Measurements from ENCODE around the gene PPP6R1.

Gene PPP6R1

DNA sequence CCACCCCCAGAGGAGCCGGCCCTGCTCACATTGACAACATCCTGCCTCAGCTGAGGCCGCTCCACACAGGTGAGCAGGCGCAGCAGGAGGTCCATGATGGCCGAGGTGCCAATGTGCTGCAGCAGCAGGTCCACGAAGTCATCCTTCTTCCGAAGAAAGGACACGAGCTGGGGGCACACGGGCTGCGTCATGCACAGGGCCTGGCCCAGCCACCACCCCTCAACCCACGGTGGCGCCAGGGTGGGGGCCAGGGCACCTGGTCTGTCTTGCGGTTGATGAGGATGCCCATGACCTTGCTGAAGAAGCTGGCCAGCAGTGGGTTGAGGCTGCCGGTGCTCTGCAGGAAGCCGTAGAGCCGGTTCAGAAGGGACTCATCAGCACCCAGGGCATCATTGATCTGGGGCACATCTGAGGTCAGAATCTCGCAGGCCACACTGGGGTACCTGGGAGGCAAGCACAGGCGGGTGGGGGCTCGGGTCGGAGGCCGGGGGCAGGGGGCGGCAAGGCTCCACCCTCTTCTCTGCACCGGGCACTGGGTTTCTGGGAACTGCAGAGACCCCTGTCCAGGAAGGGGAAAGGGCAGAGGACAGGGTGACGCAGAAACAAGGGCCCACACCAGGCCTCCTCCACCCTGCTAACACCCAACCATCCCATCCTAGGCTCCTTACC, 13.4 kb downstream of the PPP6R1 start:
- DNase-seq (ENCODE audit: low read depth in 1 of 2, low spot score in 1 of 2), result no peak
- Histone ChIP-seq H3K4me3 (replicated peaks; ENCODE audit: insufficient read depth, low read length) (no peak overlapping the region), H3K27me3 (ENCODE audit: insufficient read depth, poor library complexity, severe bottlenecking) (no peaks in the 10 kb centered on the region), H3K27ac (replicated peaks) (no peak overlapping the region)
- TF ChIP-seq, protein P1, sequence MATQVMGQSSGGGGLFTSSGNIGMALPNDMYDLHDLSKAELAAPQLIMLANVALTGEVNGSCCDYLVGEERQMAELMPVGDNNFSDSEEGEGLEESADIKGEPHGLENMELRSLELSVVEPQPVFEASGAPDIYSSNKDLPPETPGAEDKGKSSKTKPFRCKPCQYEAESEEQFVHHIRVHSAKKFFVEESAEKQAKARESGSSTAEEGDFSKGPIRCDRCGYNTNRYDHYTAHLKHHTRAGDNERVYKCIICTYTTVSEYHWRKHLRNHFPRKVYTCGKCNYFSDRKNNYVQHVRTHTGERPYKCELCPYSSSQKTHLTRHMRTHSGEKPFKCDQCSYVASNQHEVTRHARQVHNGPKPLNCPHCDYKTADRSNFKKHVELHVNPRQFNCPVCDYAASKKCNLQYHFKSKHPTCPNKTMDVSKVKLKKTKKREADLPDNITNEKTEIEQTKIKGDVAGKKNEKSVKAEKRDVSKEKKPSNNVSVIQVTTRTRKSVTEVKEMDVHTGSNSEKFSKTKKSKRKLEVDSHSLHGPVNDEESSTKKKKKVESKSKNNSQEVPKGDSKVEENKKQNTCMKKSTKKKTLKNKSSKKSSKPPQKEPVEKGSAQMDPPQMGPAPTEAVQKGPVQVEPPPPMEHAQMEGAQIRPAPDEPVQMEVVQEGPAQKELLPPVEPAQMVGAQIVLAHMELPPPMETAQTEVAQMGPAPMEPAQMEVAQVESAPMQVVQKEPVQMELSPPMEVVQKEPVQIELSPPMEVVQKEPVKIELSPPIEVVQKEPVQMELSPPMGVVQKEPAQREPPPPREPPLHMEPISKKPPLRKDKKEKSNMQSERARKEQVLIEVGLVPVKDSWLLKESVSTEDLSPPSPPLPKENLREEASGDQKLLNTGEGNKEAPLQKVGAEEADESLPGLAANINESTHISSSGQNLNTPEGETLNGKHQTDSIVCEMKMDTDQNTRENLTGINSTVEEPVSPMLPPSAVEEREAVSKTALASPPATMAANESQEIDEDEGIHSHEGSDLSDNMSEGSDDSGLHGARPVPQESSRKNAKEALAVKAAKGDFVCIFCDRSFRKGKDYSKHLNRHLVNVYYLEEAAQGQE (IDR thresholded peaks at IDR 0.05; ENCODE audit: insufficient replicate concordance, low read depth), result no peak
- TF ChIP-seq POLR2AphosphoS5 (IDR thresholded peaks at IDR 0.05; ENCODE audit: low read depth) (no peak), SPI1 (IDR thresholded peaks at IDR 0.05; ENCODE audit: borderline replicate concordance, low read depth) (no peak), GABPA (IDR thresholded peaks at IDR 0.05; ENCODE audit: low read depth) (no peak), CTCF (IDR thresholded peaks at IDR 0.05; ENCODE audit: insufficient read depth, low read length) (no peak)

- Histone ChIP-seq H3K4me3 (replicated peaks; ENCODE audit: insufficient read depth, low read length) (no peak overlapping the region), H3K27ac (replicated peaks) (no peak overlapping the region), H3K27me3 (ENCODE audit: insufficient read depth, poor library complexity, severe bottlenecking) (no peaks in the 10 kb centered on the region)
- DNase-seq (ENCODE audit: low read depth in 1 of 2, low spot score in 1 of 2), result no peak
- TF ChIP-seq CTCF (IDR thresholded peaks at IDR 0.05; ENCODE audit: insufficient read depth, low read length) (no peak), GABPA (IDR thresholded peaks at IDR 0.05; ENCODE audit: low read depth) (no peak), SPI1 (IDR thresholded peaks at IDR 0.05; ENCODE audit: borderline replicate concordance, low read depth) (no peak), POLR2AphosphoS5 (IDR thresholded peaks at IDR 0.05; ENCODE audit: low read depth) (no peak)
- TF ChIP-seq, protein P1 (IDR thresholded peaks at IDR 0.05; ENCODE audit: insufficient replicate concordance, low read depth), result no peak
These were observed 14.7 kb downstream of the PPP6R1 start for GRCh38 chr19:55244004-55244680.

DNA sequence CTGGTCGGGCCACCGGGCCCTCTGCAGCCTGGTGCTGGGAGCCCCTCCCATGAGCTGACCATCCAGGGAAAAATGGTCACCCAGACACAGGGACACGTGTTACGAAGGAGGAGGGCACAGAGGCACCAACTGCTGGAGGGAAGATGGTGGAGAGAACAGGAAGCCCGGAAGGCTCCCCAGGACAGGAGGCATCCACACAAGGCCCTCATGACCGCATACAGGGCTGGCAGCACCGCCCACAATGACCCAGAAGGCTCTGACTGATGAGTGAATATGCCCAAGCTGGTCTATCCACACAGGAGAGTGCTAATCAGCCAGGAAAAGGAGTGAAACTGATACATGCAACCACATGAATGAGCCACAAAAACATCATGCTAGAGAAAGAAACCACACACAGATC, 16.3 kb downstream of the PPP6R1 start:
- TF ChIP-seq GABPA (IDR thresholded peaks at IDR 0.05; ENCODE audit: low read depth), result no peak
- TF ChIP-seq CTCF (IDR thresholded peaks at IDR 0.05; ENCODE audit: insufficient read depth, low read length), result no peak
- TF ChIP-seq SPI1 (IDR thresholded peaks at IDR 0.05; ENCODE audit: borderline replicate concordance, low read depth), result no peak
- no peak for DNase-seq (ENCODE audit: low read depth in 1 of 2, low spot score in 1 of 2)
- no peaks in the 10 kb centered on the region for H3K27me3 ChIP-seq (ENCODE audit: insufficient read depth, poor library complexity, severe bottlenecking)
- H3K27ac ChIP-seq (replicated peaks), result no peak overlapping the region
- no peak overlapping the region for H3K4me3 ChIP-seq (replicated peaks; ENCODE audit: insufficient read depth, low read length)
